ENCODE measurements around the gene CDKAL1. TPM values are rescaled to one million over a fixed set of nuclear protein-coding genes. Genes with fewer than 3 reads are reported as not detected.

Gene CDKAL1
- total RNA-seq, 4 donors from 2014 or later: 15.2 to 17.9 (median 17.1) TPM

DNA sequence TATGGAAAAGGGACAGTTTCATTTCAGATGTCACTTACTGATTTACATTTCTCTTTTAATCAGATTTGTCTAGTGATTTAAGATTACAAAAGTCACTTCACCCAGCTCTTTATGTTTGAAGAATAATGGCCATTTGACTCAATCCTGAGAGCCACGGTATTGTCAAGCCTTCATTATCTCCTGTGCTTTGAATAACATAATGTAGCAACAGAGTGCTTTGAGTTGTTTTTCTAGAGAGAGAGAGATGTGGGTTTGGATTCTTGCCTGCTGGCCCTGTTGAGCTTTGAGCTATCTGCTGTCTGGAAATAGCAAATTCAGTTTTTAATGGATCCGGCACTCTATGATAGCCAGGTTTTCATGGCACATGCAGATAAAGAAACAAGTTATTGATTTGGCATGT, 580.9 kb downstream of the CDKAL1 start:
- TF ChIP-seq, protein P1, sequence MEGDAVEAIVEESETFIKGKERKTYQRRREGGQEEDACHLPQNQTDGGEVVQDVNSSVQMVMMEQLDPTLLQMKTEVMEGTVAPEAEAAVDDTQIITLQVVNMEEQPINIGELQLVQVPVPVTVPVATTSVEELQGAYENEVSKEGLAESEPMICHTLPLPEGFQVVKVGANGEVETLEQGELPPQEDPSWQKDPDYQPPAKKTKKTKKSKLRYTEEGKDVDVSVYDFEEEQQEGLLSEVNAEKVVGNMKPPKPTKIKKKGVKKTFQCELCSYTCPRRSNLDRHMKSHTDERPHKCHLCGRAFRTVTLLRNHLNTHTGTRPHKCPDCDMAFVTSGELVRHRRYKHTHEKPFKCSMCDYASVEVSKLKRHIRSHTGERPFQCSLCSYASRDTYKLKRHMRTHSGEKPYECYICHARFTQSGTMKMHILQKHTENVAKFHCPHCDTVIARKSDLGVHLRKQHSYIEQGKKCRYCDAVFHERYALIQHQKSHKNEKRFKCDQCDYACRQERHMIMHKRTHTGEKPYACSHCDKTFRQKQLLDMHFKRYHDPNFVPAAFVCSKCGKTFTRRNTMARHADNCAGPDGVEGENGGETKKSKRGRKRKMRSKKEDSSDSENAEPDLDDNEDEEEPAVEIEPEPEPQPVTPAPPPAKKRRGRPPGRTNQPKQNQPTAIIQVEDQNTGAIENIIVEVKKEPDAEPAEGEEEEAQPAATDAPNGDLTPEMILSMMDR (IDR thresholded peaks at IDR 0.05; ENCODE audit: low read depth): no peak

DNA sequence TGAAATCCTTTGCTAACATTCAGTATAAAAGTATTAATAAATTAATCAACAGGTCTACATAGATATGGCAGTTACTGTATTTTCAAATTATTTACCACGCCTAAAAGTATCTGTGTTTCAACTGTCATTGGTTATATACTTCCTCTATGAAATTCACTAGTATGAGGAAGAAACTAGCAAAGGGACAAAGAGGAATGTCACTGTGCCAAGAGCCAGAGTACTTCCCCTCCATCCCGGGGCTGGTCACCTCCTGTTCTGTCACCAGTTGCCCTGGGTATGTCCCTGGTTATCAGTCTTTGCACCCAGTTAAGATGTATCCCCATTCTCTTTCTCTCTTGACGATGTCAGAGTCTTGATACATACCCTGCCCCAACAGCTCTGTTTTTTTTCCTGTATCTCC, 582.5 kb downstream of the CDKAL1 start:
- TF ChIP-seq, protein P1 (IDR thresholded peaks at IDR 0.05; ENCODE audit: low read depth): no peak

DNA sequence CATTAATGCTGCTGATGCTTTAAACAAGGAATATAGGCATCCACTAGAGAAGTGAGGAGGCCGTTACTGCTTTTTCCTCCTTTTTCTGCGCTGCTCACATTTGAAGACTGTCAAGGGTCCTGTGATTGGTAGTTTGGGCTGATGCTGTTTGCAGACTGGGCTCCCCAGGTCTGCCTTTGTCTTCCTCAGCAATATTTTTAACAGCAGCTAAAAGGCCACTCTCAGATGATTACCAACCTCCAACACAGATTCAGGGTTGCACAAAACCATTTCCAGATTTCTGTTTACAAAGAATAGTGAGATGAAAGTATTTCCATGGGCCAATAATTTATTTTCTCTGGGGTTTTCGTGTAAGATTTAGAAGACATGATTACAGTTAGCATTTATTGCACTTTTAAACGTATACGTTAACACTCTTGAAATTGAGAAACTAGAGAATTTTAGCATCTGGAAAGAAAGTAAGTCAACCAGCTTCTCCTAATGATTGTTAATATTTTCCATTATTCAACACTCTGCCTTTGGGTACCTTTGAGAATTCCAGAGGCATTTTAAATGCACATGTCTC, 584.0 kb downstream of the CDKAL1 start:
- TF ChIP-seq, protein P1 (IDR thresholded peaks at IDR 0.05; ENCODE audit: low read depth): no peak

DNA sequence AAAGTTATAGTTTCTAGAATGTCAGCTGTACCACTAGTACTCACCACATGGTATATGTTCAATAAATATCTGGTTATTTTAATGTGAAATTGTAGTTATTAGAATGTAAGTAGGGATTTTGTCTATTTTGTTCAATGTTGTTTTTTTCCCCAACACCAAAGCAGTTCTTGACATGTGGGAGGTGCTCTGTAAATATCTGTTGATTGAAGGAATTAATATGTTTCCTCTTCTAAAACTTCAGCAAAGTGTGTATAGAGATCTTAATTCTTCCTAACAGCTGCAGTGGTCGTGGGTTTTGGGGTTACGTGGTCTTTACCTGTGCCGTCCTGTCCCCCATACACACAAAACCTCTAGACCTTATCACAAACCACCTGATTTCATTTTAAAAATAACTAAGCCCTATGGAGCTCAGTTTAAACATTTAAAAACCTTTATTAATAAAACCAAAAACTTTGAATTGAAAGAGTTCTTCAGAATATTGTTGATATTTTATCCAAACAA, 587.4 kb downstream of the CDKAL1 start:
- TF ChIP-seq, protein P1 (IDR thresholded peaks at IDR 0.05; ENCODE audit: low read depth): no peak

DNA sequence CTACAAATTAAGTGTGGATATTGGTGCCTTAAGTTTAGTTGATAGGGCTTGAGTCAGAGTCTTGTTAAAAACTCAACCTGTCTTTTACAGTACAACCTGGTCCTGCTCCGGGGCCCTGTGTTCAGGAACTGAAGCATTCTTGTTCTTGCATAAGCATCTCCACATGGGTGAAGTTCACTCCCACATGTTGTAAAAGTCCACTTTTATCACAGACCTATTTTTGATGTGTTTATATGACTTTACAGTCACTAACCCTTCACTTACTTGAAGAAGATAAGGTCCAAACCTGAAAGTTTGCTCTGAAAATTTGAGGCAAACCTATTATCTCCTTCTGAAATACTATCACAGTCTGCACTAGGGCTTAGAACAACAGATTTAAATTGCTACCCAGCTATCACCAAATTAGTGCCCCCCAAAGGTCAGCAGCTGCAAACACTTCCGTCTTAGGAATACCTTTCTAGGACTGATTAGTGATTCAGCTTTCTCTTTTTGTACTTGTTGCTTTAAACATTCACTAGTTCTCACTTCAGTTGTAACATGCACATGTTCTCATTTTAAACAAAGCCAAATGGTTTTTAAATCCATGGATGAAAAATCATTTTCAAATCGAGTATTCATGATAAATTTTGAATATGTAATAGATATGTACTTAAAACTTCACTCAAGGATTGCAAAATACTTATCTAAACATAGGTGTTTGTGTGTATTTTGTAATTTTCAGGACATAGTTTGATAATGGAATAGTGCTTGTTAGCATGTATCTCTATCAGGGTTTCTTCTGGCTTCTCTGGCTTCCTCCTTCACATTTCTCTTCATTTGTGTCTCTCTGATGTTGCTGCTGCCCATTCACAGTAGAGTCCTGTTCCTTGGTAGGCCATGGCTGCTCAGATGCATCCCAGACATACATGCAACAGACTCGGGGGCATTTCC, 589.5 kb downstream of the CDKAL1 start:
- TF ChIP-seq, protein P1 (IDR thresholded peaks at IDR 0.05; ENCODE audit: low read depth): no peak

DNA sequence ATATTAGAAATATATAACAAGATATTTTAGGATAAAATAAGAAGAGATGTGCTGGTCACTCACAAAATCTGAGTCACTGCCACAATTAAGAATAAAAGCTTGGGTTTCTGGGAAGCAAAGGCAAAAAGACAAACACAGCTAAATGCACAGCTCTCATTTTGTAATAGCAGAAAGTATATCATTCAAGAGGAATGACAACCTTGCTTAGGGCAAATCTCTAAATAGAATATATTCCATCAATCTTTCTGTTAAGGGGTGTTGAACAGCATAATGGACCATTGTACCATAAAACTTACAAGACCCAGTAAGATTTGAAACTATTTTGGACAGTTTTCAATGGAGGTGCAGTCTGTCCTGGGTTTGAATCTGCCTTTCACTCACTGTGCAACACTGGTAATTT, 594.3 kb downstream of the CDKAL1 start:
- TF ChIP-seq, protein P1 (IDR thresholded peaks at IDR 0.05; ENCODE audit: low read depth): no peak

DNA sequence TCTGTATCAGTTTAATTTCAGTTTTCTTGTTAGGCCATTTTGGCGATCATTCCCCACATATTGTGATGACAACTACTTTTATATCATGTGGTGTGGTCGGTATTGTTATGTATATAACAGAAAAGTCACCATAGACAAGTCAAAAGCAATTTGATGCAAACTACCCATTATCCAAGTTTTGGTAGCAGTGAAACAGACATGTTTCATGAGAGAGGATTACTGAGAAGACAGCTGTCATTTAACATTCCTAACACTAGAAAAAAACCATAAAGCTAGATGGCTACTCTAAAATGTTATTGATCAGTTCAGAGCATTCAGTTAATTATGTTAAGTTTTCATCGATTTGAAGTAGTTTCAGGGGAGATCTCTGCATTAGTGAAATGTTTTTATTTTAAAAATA, 597.1 kb downstream of the CDKAL1 start:
- TF ChIP-seq, protein P1 (IDR thresholded peaks at IDR 0.05; ENCODE audit: low read depth): no peak
